HG03520 (cell line): ENCODE results near the gene PAX4.

Source experiments
- ATAC-seq: cut with Tn5 transposase; IDR thresholded peaks from one replicate; pipeline ENCODE4 v1.9.1; 2021; ENCODE audit warnings: mild to moderate bottlenecking, moderate library complexity; ENCODE audit not compliant: unreplicated experiment

PAX4 gene

DNA sequence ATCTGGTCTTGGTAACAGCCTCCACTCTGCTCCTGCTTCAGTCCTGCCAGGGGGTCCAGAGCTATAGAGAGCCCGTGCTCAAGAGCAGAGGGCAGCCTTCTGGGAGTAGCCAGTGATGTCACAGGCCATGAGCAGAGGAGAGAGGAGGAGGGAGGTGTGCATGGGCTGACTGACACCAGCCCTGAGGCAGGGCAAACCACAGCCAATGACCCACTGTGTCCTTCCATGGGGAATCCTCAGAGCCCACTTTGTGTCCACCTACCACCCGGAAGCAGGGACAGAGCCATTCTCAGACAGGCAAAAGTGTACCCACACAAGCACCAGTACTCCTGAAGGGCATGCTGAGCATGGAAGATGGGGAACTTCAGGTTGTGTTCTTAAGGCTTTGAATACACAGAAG, at the start of gene PAX4:
Gene PAX4 (minus strand): TSS at position 101 of the 400 bp plus-strand sequence. CDS start 2,214 bp downstream, outside the sequence.
- ATAC-seq: no peak

- no peak for ATAC-seq
These were observed 49.2 kb upstream of the PAX4 start for GRCh38 chr7:127667017-127667670.

DNA sequence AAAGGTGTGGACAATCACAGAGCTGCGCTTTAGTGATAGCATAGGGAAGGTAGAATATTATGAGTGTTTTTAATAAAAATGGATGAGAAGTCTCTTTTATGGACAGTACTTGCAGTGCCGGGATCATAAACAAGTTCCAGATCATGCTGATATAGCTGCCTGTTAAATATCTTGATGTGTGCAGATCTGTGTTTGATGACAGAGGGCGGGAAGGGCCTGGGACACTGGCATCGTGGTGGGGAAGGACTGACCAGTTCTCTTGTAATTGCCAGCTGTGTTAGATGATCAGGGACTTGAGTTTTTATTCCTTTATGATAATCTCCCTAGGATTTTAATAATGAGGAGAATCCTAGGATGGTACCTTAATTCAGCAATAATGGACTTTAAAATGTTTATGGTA, 48.7 kb upstream of the PAX4 start:
- ATAC-seq: no peak

GRCh38 chr7:127665922-127666321, 48.0 kb upstream of the PAX4 start:
- no peak for ATAC-seq

DNA sequence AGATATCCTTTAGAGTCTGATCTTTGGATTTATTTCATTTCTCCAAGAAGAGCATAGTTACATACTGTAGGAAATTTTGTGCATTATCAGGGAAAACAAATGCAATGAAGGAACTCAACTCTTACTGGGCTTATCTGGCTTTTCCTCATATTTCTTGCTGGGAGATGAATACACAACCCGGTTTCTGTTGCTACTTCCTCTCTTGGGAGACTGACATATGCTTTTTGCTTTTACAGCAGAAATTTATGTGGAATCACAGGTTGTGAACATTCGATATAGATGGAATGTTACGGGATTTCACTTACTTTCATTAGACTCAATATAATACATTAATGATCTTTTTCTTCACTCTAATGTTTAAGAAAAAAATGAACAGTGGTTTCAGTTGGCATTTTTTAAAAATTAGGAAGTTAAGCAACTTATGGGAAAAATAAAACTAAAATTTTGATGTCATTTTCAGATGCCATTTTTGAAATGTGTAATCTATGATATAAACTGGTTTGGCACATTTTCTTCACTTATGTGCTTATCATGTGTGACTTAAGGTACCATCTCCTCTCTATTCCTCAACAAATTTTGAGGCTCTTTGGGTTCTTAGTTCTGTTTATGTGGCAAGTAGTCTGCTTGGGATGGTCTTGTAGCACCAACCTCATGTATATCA, 41.2 kb upstream of the PAX4 start:
- ATAC-seq: no peak

DNA sequence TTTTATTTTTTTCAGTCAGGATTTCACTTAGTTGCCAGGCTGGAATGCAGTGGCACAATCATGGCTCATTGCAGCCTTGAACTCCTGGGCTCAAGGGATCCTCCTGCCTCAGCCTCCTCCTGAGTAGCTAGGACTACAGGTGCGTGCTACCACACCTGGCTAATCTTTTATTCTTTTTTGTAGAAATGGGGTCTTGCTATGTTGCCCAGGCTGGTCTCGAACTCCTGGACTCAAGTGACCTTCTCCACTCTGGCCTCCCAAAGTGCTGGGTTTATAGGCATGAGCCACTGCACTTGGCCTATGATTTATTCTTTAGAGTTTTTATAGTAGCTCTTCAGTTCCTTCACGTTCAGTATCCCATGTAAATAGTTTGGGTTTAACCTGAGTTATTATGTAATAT, 39.6 kb upstream of the PAX4 start:
- no peak for ATAC-seq

DNA sequence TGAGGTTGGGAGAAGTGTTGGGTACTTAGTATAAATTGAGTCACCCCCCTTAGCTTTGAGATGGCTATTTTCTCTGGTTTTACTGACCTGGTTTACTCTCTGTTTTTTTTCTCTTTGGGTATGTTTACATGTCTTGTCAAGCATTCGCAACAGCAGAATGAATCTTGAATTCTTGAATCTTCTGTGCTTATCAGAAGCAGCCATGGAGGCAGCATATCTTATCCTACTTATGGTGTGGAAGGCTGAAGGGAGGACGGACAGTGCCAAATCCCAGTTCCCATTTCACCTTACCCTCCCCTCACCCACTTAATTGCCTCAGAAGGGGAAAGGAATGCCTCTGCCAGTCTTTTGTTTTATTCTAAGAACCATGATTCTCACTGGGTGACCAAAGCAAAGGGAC, 37.8 kb upstream of the PAX4 start:
- no peak for ATAC-seq

GRCh38 chr7:127654404-127655394, 36.8 kb upstream of the PAX4 start:
- no peak for ATAC-seq

DNA sequence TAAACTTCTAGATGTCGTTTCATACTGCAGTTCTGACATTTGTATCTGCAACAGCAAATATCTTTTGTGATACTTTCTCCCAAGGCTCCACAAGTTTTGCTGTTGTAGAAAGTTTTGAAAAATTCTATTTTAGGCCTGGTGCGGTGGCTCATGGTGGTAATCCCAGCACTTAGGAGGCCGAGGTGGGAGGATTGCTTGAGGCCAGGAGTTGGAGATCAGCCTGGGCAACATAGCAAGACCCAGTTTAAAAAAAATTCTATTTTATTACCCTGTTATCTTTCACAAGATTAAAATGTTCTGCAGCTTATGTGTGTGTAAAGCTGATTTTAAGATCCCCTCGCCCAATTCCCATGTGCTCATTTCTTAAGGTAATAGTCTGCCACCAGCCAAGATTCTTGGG, 35.5 kb upstream of the PAX4 start:
- no peak for ATAC-seq

- no peak for ATAC-seq
These were observed 34.6 kb upstream of the PAX4 start for GRCh38 chr7:127652333-127653248.

- ATAC-seq: peak; percentile 89
These were observed 33.8 kb upstream of the PAX4 start, which contains the start of gene SND1 for GRCh38 chr7:127651556-127652332. Gene SND1, plus strand, starts transcription at chr7:127652194. Its CDS starts 180 bp downstream, at chr7:127652374.

DNA sequence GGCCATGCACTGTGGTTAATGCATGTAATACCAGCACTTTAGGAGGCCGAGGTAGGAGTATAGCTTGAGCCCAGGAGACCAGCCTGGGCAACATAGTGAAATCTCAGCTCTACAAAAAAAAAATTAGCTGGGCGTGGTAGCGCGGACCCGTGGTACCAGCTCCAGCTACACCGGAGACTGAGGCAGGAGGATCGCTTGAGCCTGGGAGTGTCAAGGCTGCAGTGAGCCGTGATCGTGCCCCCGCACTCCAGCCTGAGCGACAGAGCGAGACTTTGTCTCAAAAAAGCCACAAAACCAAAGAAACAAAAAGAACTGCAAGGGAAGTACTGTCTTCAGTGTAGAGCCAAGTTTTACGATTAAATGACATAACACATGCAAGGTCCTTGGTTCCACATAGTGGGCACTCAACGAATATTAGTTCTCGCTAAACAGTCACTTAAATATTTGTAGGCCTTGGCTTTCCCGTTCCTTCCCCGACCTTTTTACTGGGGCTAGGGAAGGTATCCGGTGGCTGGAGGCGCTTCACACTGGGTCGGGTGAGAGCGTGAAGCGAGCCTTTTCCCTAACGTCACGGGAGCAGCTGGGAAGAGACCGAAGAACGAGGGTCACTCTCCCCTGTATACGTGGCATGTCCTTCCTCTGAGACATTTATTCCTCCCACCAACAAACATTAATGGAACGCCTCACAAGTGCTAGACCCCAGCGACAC, 33.1 kb upstream of the PAX4 start:
- peak; percentile 0 for ATAC-seq

DNA sequence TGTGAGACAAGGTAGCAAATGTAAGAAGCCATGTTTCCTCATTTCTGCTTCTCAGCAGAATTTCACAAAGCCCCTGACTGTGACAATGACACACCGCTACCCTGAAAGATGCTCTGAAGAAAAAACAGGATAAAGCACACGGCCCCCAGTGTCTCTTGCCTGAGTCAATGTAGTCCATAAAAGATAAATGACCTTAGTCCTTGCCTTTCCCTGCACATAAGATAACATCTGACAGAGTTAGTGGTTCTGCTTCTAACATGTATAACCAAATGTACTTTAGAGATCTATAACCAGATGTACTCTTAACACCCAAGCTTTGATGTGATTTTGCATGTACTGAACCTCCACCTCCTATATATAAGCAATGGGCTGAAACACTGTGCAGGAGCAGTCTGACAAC, 31.0 kb upstream of the PAX4 start:
- ATAC-seq: no peak

- ATAC-seq: no peak
These were observed 29.7 kb upstream of the PAX4 start for GRCh38 chr7:127647636-127648035.

DNA sequence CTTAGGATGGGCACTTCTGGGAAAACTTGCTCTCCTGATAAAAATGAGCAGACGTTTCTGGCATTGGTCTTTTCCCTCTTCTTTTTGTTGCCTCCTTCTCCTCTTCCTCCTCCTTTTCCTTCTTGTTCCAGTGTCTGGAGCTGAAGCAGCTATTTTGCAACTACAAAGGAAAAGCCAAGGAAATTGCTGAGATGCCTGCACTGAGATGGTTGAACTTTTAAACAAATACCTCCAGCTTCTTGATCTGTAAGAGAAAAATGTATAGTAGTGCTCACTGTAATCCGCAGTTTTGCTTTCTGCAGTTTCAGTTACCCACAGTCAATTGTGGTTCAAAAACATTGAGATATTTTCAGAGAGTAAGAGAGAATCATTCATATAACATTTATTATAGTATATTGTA, 26.5 kb upstream of the PAX4 start:
- no peak for ATAC-seq

- no peak for ATAC-seq
These were observed 20.3 kb upstream of the PAX4 start for GRCh38 chr7:127638197-127638596.

DNA sequence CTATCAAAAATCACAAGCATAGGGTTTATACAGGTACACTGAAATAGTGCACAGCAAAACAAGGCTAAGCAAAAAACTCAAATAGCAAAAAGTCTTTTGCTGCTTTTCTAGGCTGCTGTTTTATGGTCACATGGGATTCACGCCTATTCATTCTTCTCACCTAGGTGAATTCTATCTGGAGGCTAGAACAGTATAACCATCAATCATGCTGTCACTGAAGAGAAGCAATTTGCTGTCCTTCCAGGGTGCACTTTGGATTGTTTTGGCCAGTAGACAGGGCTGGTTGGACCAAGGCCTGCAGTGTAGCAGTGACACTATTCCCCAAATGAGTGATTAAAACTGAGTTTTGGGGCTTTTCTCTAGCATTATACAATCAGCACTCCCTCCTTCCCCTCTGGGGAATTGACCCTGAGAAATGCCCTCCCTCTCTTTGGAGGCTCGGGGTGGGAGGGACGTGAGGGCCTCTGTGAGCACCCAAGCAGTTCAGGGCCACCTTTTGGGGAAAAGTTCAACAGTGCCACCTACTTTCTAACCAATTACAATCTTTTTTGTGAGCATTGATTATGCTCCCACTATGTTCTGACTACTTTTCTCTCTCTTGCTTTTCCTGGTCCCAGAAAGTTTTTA, 17.8 kb upstream of the PAX4 start:
- no peak for ATAC-seq

DNA sequence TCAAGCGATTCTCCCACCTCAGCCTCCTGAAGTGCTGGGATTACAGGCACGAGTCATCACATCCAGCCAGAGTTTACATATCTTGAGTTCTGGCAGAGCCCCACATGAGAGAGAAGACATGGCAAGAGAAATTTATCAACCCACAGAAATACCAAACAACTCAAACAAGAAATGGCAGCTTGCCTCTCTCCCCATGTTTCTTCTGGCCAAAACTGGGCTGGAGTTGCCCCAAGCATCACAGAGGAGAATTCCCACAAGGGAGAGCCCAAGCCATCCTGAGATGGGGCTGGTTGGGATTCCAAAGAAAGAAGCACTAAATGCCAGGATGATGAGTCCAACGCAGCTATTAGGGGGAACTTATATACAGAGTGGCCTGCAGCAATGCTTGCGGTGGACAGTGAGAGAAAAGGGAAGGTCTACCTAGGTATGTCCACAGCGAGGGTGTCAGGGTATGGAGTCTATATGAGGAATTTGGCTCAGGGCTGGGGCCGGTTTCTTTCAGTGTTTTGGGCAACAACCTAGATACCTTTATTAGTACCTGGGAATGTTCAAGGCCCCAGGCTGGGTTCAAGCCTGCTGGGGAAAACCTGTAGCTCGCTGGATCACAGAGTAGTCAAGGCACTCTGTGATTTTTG, 14.5 kb upstream of the PAX4 start:
- ATAC-seq: no peak
